Keratinocyte (primary cell): Measurements from ENCODE around the gene RASAL3. TPM values are rescaled to one million over a fixed set of nuclear protein-coding genes. Genes with fewer than 3 reads are reported as not detected.

Source experiments
- DNase-seq: peaks from one replicate; pipeline ENCODE4 v3.0.0-alpha.2; 2011; ENCODE audit warnings: low read depth, missing footprints, low spot score
- FAIRE-seq: peaks from 2 replicates; lab custom pipeline; 2011; peaks lifted over from hg19 to GRCh38; lab: Jason Lieb, UNC
- H2AFZ ChIP-seq: 2 replicates; pipeline ENCODE4 v1.6.0; 2012; ENCODE audit warnings: low read length, control low read depth, inconsistent platforms; ENCODE audit not compliant: control insufficient read depth
- H3K27ac ChIP-seq: 2 replicates; pipeline ENCODE4 v1.5.1; 2011; ENCODE audit warnings: low read length; ENCODE audit not compliant: control insufficient read depth, insufficient read depth
- H3K27me3 ChIP-seq: 3 replicates; pipeline ENCODE4 v1.6.0; 2011; ENCODE audit warnings: low read length; ENCODE audit not compliant: control insufficient read depth, insufficient read depth; ENCODE audit errors: extremely low read depth
- H3K36me3 ChIP-seq, 2 experiments: 2 replicates in 1 of 2; 3 replicates in 1 of 2; pipeline ENCODE4 v1.5.1; 2011; ENCODE audit warnings: low read length in 2 of 2, mild to moderate bottlenecking in 1 of 2; ENCODE audit not compliant: control insufficient read depth in 2 of 2, insufficient read depth in 2 of 2; ENCODE audit errors: extremely low read depth in 1 of 2
- H3K4me1 ChIP-seq: 3 replicates; pipeline ENCODE4 v1.5.1; 2011; ENCODE audit warnings: low read length; ENCODE audit not compliant: control insufficient read depth, insufficient read depth; ENCODE audit errors: extremely low read depth
- H3K4me2 ChIP-seq: 3 replicates; pipeline ENCODE4 v1.6.0; 2011; ENCODE audit warnings: low read depth, low read length; ENCODE audit not compliant: control insufficient read depth, insufficient read depth; ENCODE audit errors: extremely low read depth
- H3K4me3 ChIP-seq, 3 experiments: fragments of 200-600 bp in 1 of 3; sonication (generic) in 1 of 3; 2 replicates in 2 of 3; 3 replicates in 1 of 3; pipeline ENCODE4 v1.5.1; 2011 to 2016; ENCODE audit warnings: low read length in 3 of 3, mild to moderate bottlenecking in 3 of 3, control low read depth in 2 of 3, inconsistent platforms in 1 of 3, low read depth in 1 of 3, mixed read lengths in 1 of 3, mixed run types in 1 of 3, moderate library complexity in 1 of 3; ENCODE audit not compliant: control insufficient read depth in 2 of 3, insufficient read depth in 2 of 3; ENCODE audit errors: extremely low read depth in 1 of 3
- H3K79me2 ChIP-seq: 2 replicates; pipeline ENCODE4 v1.6.0; 2012; ENCODE audit warnings: low read length; ENCODE audit not compliant: control insufficient read depth, insufficient read depth
- H3K9ac ChIP-seq: 3 replicates; pipeline ENCODE4 v1.6.0; 2011; ENCODE audit warnings: low read length; ENCODE audit not compliant: control insufficient read depth, insufficient read depth; ENCODE audit errors: extremely low read depth
- H3K9me1 ChIP-seq: 3 replicates; pipeline ENCODE4 v1.6.0; 2011; ENCODE audit warnings: low read length; ENCODE audit not compliant: control insufficient read depth, insufficient read depth; ENCODE audit errors: extremely low read depth
- H3K9me3 ChIP-seq: 2 replicates; pipeline ENCODE4 v1.5.1; 2012; ENCODE audit warnings: low read depth, low read length; ENCODE audit not compliant: control insufficient read depth
- H4K20me1 ChIP-seq: 3 replicates; pipeline ENCODE4 v1.6.0; 2011; ENCODE audit warnings: low read length; ENCODE audit not compliant: control insufficient read depth, insufficient read depth; ENCODE audit errors: extremely low read depth
- CTCF ChIP-seq, 3 experiments: IDR thresholded peaks in 1 of 3; conservative IDR thresholded peaks in 1 of 3; optimal IDR thresholded peaks in 1 of 3; 2 replicates in 2 of 3; 3 replicates in 1 of 3; pipeline versions ENCODE3 to v1.5.1; 2011; ENCODE audit warnings: low read length in 3 of 3, mild to moderate bottlenecking in 3 of 3, moderate library complexity in 2 of 3, control low read depth in 1 of 3, inconsistent platforms in 1 of 3; ENCODE audit not compliant: insufficient read depth in 2 of 3; ENCODE audit errors: extremely low read depth in 1 of 3
- EZH2 ChIP-seq: IDR thresholded peaks from one replicate; pipeline ENCODE4 v1.6.1; 2012; ENCODE audit warnings: inconsistent platforms, mild to moderate bottlenecking, low read length, moderate library complexity
- dilution Hi-C: fragments of 300-500 bp; cut with MboI; formaldehyde crosslinking; loops from one replicate; pipeline ENCODE4 v1.7.0; 2020; ENCODE audit warnings: low sequenced_read_pairs; ENCODE audit not compliant: extremely low pct_ligation_motif_present
- polyA plus RNA-seq, 5 experiments: library from polyadenylated mRNA; depleted of rRNA in 3 of 5; stranded (reverse) in 3 of 5; stranded (forward) in 1 of 5; unstranded in 1 of 5; fragments of >200 nt; gene quantifications; 1 replicate in 1 of 5; 2 replicates in 3 of 5; 3 replicates in 1 of 5; pipeline versions ENCODE4 v1.2.1 to v1.2.3, GENCODE V29; 2011 to 2012; ENCODE audit warnings: missing spikeins in 2 of 5, low read depth in 1 of 5, low replicate concordance in 1 of 5

RASAL3 gene
- polyA plus RNA-seq, 1 donor (not counting 4 experiments of a cell fraction or from before 2014, with no cell fraction given): not detected

- H3K36me3 ChIP-seq: no peaks in the 10 kb centered on the region
- no peak overlapping the region for H3K9ac ChIP-seq
- H3K9me1 ChIP-seq: no peaks in the 10 kb centered on the region
- no peak overlapping the region for H3K27ac ChIP-seq
- dilution Hi-C loops: no loop called here
- no peaks in the 10 kb centered on the region for H3K9me3 ChIP-seq
- peaks cover 19% of the 10 kb centered on the region for H3K27me3 ChIP-seq
- H3K4me2 ChIP-seq: no peak overlapping the region
- FAIRE-seq (no peak), DNase-seq (no peak)
- H3K79me2 ChIP-seq: no peaks in the 10 kb centered on the region
- H3K4me1 ChIP-seq: no peaks in the 10 kb centered on the region
- H3K4me3 ChIP-seq: no peak overlapping the region
- no peak overlapping the region for H2AFZ ChIP-seq
- no peaks in the 10 kb centered on the region for H4K20me1 ChIP-seq
- TF ChIP-seq CTCF (optimal IDR thresholded peaks at IDR 0.05 in 1 of 3, IDR thresholded peaks at IDR 0.05 in 1 of 3, conservative IDR thresholded peaks at IDR 0.05 in 1 of 3; ENCODE audit: extremely low read depth in 1 of 3, insufficient read depth in 2 of 3, low read length in 3 of 3) (no peak), EZH2 (no peak)
These were observed 4.5 kb upstream of the RASAL3 start for GRCh38 chr19:15468675-15469512.

- no peak overlapping the region for H3K27ac ChIP-seq
- no peak overlapping the region for H3K9ac ChIP-seq
- dilution Hi-C loops: no loop called here
- FAIRE-seq (no peak), DNase-seq (no peak)
- no peaks in the 10 kb centered on the region for H4K20me1 ChIP-seq
- H3K79me2 ChIP-seq: no peaks in the 10 kb centered on the region
- TF ChIP-seq CTCF (optimal IDR thresholded peaks at IDR 0.05 in 1 of 3, IDR thresholded peaks at IDR 0.05 in 1 of 3, conservative IDR thresholded peaks at IDR 0.05 in 1 of 3; ENCODE audit: extremely low read depth in 1 of 3, insufficient read depth in 2 of 3, low read length in 3 of 3) (no peak), EZH2 (no peak)
- H2AFZ ChIP-seq: no peak overlapping the region
- no peaks in the 10 kb centered on the region for H3K9me1 ChIP-seq
- H3K4me3 ChIP-seq: no peak overlapping the region
- H3K27me3 ChIP-seq: peaks cover 23% of the 10 kb centered on the region
- H3K4me2 ChIP-seq: no peak overlapping the region
- H3K36me3 ChIP-seq: no peaks in the 10 kb centered on the region
- no peaks in the 10 kb centered on the region for H3K4me1 ChIP-seq
- H3K9me3 ChIP-seq: no peaks in the 10 kb centered on the region
These were observed 3.4 kb upstream of the RASAL3 start for GRCh38 chr19:15467734-15468214.
